Endodermal cell (in vitro differentiated cells): Measurements from ENCODE around the gene ALX4. TPM values are rescaled to one million over a fixed set of nuclear protein-coding genes. Genes with fewer than 3 reads are reported as not detected.

ENCODE experiments used
- DNase-seq: peaks from one replicate; pipeline ENCODE4 v3.0.0-alpha.2; 2017
- H3K27ac ChIP-seq: 2 replicates; pipeline ENCODE4 v1.5.1; 2013; ENCODE audit warnings: mild to moderate bottlenecking, low read depth, low read length, moderate library complexity
- H3K27me3 ChIP-seq: 2 replicates; pipeline ENCODE4 v1.6.1; 2013; ENCODE audit warnings: mild to moderate bottlenecking, low read length, moderate library complexity; ENCODE audit not compliant: insufficient read depth, control insufficient read depth, poor library complexity, severe bottlenecking
- H3K36me3 ChIP-seq: 2 replicates; pipeline ENCODE4 v1.7.0; 2013; ENCODE audit warnings: mild to moderate bottlenecking, low read length, moderate library complexity; ENCODE audit not compliant: control insufficient read depth, insufficient read depth
- H3K4me1 ChIP-seq: one replicate; pipeline ENCODE4 v1.7.0; 2013; ENCODE audit warnings: low read length; ENCODE audit not compliant: control insufficient read depth, insufficient read depth
- H3K4me3 ChIP-seq: 2 replicates; pipeline ENCODE4 v1.5.1; 2013; ENCODE audit warnings: mild to moderate bottlenecking, low read length, moderate library complexity
- H3K9ac ChIP-seq: 2 replicates; pipeline ENCODE4 v1.6.1; 2013; ENCODE audit warnings: mild to moderate bottlenecking, low read length, moderate library complexity; ENCODE audit not compliant: poor library complexity, severe bottlenecking; ENCODE audit errors: extremely low read depth
- H3K9me3 ChIP-seq: 2 replicates; pipeline ENCODE4 v1.6.1; 2013; ENCODE audit warnings: mild to moderate bottlenecking, low read length, moderate library complexity; ENCODE audit not compliant: control insufficient read depth
- H3K27ac Mint-ChIP-seq: 2 replicates; pipeline ENCODE4 v1.8.0; 2020; ENCODE audit warnings: mixed read lengths
- H3K27me3 Mint-ChIP-seq: 2 replicates; pipeline ENCODE4 v1.8.0; 2021; ENCODE audit warnings: mild to moderate bottlenecking, mixed read lengths; ENCODE audit not compliant: insufficient read depth
- H3K36me3 Mint-ChIP-seq: 2 replicates; pipeline ENCODE4 v1.8.0; 2020; ENCODE audit warnings: low read depth, mixed read lengths
- H3K4me1 Mint-ChIP-seq: 2 replicates; pipeline ENCODE4 v1.8.0; 2020; ENCODE audit warnings: mixed read lengths
- H3K4me3 Mint-ChIP-seq: 2 replicates; pipeline ENCODE4 v1.8.0; 2020; ENCODE audit warnings: mild to moderate bottlenecking, moderate library complexity, mixed read lengths
- H3K9me3 Mint-ChIP-seq: 2 replicates; pipeline ENCODE4 v1.8.0; 2020; ENCODE audit warnings: mild to moderate bottlenecking, mixed read lengths
- CTCF ChIP-seq: fragments of 200-600 bp; sonication (generic); conservative IDR thresholded peaks from 2 replicates; pipeline ENCODE4 v1.5.0; 2021; ENCODE audit warnings: antibody characterized with exemption, mild to moderate bottlenecking
- WGBS, 2 experiments: methylation state at CpG; one replicate each; pipeline versions ENCODE4 v1.1.5 to v1.1.7; 2013; ENCODE audit warnings: missing lambda C conversion rate in 2 of 2, mixed read lengths in 1 of 2; ENCODE audit not compliant: insufficient coverage in 1 of 2, insufficient read length in 1 of 2; 5-methylcytosine and 5-hydroxymethylcytosine counted together
- total RNA-seq, 2 donors: library from RNA; stranded (reverse); fragmentation: NEBNext Ultra II Directional in 1 of 2; extraction: Animal tissue kit (Norgen Biotek cat#: 25700) in 1 of 2; gene quantifications; 2 replicates in 1 of 2; 3 replicates in 1 of 2; pipeline ENCODE4 v1.2.1, GENCODE V29; 2021

Gene ALX4
- total RNA-seq, 2 donors from 2014 or later, result not detected

- H3K27me3 ChIP-seq, result no peaks in the 10 kb centered on the region
- Mint-ChIP-seq H3K27ac (no peak overlapping the region), H3K27me3 (no peaks in the 10 kb centered on the region), H3K4me3 (no peak overlapping the region), H3K4me1 (no peaks in the 10 kb centered on the region), H3K9me3 (no peaks in the 10 kb centered on the region), H3K36me3 (no peaks in the 10 kb centered on the region)
- TF ChIP-seq CTCF, result no peak
- H3K4me1 ChIP-seq, result no peaks in the 10 kb centered on the region
- H3K9ac ChIP-seq, result no peak overlapping the region
- no peaks in the 10 kb centered on the region for H3K9me3 ChIP-seq
- 94 to 96% methylated on average over 23 to 24 of the region's 24 CpGs for WGBS, 2 experiments
- H3K4me3 ChIP-seq, result no peak overlapping the region
- no peak overlapping the region for H3K27ac ChIP-seq
- no peak for DNase-seq
- no peaks in the 10 kb centered on the region for H3K36me3 ChIP-seq
Measured at GRCh38 chr11:44267006-44267749, 42.8 kb downstream of the ALX4 start.

GRCh38 chr11:44266056-44266780 lies 43.7 kb downstream of the ALX4 start:
- no peaks in the 10 kb centered on the region for H3K36me3 Mint-ChIP-seq

GRCh38 chr11:44264761-44265160 lies 45.2 kb downstream of the ALX4 start:
- Histone ChIP-seq H3K27me3 (no peaks in the 10 kb centered on the region), H3K4me3 (no peak overlapping the region), H3K36me3 (no peaks in the 10 kb centered on the region), H3K4me1 (no peaks in the 10 kb centered on the region), H3K9me3 (no peaks in the 10 kb centered on the region), H3K27ac (no peak overlapping the region), H3K9ac (no peak overlapping the region)
- Mint-ChIP-seq H3K27me3 (no peaks in the 10 kb centered on the region), H3K9me3 (no peaks in the 10 kb centered on the region), H3K36me3 (no peaks in the 10 kb centered on the region), H3K4me3 (no peak overlapping the region), H3K4me1 (no peaks in the 10 kb centered on the region), H3K27ac (no peak overlapping the region)
- WGBS, 2 experiments, result 90 to 95% methylated on average over 19 to 22 of the region's 22 CpGs
- no peak for TF ChIP-seq CTCF
- no peak for DNase-seq

More at GRCh38 chr11:44266056-44266780, 43.7 kb downstream of the ALX4 start:
- Mint-ChIP-seq H3K27ac (no peak overlapping the region), H3K9me3 (no peaks in the 10 kb centered on the region), H3K27me3 (no peaks in the 10 kb centered on the region), H3K4me1 (no peaks in the 10 kb centered on the region), H3K4me3 (no peak overlapping the region)
- DNase-seq, result no peak
- Histone ChIP-seq H3K9ac (no peak overlapping the region), H3K36me3 (no peaks in the 10 kb centered on the region), H3K27ac (no peak overlapping the region), H3K27me3 (no peaks in the 10 kb centered on the region), H3K4me1 (no peaks in the 10 kb centered on the region), H3K9me3 (no peaks in the 10 kb centered on the region), H3K4me3 (no peak overlapping the region)
- WGBS, 2 experiments, result 72 to 78% methylated on average over 2 to 9 of the region's 9 CpGs
- TF ChIP-seq CTCF, result no peak
